HG03342 (cell line): ENCODE data around the gene AGBL3.
"Not testable (repeated sequence)": the region's sequence is repeated elsewhere in the genome, so short reads cannot be mapped to it uniquely, and the experiment has no call there.

Experiments used
- ATAC-seq: cut with Tn5 transposase; IDR thresholded peaks from one replicate; pipeline ENCODE4 v1.9.1; 2021; ENCODE audit warnings: mild to moderate bottlenecking, moderate library complexity; ENCODE audit not compliant: unreplicated experiment

AGBL3 gene

DNA sequence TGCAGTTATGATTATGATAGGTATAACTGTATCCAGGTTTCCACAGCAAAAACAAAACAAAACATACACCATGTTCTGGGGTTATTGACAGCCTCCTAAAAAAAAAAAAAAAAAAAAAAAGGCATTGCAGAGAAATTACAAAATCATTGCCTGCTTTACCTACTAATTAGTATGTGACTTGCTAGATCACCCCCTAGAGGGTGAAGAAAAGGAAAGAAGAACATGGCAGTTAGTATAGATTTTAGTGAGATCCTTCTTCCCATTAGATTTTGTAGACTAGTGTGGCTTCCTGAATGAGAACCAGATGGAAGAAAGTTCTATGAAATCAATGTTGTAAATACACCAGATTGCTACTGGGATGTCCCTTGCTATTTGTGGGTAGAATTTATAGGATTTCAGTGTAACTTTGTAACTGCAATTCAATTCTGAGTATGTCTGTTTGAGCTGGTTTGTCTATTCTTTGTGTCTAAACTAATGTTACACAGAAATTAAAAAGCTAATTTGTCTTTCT is 24.0 kb upstream of the AGBL3 start:
- ATAC-seq, result no peak

DNA sequence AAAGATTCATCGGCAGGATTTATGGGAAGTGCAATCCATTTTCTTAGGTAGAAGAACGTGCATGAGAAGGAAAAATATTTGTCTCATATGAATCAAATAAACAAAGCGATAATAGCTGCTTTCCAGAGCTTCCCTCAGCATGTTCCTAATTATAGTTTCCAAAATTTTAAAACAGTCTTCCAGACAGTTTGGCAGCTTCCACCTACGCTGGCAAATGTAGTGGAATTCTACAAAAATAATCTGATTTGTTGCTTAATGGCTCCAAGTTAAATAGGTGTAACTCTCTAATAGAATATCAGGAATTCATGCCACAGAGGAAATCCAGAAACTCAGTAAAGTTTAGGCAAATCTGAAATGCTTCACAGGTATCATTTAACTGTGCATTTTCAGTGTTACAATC is 23.3 kb upstream of the AGBL3 start:
- no peak for ATAC-seq

DNA sequence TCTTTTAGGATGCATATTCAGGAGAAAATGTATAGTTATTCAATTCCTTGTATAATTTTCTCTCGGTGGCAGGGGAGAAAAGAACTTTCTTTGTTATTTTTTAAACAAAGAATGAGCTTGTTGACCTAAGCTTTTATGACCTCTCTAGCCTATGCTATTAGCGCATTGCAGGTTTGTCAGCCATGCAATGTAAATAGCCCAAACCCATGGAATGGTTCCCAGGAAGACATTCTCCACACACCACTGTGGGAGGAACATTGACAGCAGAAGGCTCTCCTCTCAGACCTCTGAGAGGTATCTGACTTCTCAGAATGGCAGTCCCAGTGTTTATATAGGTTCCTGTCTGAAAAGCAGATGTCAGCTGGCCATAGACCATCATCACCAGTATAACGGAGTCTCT is 19.6 kb upstream of the AGBL3 start:
- ATAC-seq, result no peak

DNA sequence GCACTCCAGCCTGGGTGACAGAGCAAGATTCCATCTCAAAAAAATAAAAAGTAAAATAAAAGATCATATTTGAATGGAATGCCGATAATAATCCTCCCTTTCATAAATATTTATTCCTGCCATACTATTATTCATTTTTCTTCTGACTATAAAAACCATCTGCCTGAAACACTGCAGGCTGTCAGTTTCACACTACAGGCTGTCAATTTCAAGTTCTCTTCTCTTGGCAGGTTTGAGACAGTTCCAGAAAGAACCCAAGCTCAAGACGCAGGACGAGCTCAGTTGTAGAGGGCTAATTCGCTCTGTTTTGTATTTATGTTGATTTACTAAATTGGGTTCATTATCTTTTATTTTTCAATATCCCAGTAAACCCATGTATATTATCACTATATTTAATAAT is 18.2 kb upstream of the AGBL3 start:
- ATAC-seq, result no peak

DNA sequence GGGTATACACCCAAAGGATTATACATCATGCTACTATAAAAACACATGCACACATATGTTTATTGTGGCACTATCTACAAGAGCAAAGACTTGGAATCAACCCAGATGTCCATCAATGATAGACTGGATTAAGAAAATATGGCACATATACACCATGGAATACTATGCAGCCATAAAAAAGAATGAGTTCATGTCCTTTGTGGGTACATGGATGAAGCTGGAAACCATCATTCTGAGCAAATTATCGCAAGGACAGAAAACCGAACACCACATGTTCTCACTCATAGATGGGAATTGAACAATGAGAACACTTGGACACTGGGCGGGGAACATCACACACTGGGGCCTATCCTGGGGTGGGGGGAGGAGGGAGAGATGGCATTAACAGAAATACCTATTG is 4.7 kb upstream of the AGBL3 start:
- not testable (repeated sequence) for ATAC-seq

DNA sequence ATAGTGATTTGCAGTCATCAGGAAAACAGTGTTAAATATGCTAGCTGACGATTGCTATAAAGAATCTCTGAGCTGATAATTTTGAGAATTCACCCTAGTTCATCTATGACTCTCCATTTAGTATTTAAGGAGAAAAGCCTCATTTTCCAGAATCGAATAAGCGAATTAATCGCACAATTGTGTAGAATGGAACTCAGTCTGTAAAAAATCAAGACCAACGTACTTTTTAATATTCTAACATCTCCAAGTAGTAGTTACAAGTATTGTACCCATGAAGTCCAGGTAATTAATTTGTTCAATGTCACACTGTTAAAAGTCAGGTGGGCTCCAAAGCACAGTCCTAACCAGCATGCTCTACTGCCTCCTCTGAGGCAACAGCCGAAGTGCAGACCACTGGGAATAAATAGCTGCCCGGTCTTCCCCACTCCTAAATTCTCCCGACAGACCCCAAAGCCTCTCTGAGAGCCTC is 380 bp upstream of the AGBL3 start:
- peak; percentile 43 for ATAC-seq

DNA sequence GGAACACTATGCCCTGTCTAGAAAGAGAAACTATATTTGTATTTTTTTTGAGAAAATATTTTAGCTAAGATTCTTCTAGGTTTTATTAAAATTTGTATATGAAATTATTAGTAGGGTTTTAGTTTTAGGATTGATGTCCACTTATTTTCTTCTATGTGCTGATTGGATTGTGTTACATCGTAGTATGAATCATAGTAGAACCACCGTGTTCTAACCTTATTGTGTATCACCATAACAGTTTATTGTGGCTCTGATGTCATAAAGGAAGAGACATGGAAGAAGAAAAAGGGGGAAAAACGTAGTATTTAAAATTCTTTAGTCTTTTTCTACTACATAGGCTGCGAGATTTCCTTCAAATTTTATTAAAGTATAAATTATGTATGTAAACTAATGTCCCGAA is 1.9 kb downstream of the AGBL3 start:
- ATAC-seq, result no peak

DNA sequence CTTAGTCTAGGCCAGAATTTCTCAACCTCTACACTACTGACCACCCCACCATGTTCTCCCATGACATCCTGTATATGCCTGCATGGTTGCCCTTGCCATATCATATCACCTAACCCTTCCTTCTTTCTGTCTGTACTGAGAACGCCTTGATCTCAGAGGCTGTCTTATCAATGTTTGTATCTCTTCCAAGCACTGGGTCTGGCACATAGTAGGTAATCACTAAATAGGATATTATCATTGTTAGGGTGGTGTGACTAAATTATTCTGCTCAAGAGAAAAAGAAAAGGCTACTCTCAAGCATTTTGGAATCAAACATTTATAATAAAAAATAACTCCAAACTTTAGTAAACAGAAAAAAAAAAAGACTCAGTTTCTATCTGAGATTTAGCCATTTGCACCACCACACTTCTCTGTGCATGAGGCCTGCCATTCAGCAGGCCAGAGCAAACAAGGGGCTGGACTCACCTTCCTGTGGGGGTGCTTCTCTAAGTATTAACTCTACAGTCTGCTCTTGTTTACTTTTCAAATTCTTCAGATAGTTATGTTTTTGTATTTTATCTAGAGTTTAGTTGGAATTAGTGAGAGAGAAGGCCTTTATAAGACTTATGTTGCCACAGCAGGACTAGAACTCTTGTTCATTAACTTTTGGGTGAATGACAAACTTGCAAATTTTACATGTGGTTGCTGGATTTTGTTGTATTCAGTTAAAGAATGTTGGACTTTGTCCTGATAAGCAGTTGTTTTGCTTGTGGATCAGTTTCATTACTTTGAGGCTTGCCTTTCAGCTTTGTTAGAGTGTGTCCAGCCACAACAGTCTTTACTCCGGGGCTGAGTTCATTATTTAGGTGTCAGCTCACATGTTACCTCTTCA is 5.4 kb downstream of the AGBL3 start:
- no peak for ATAC-seq

DNA sequence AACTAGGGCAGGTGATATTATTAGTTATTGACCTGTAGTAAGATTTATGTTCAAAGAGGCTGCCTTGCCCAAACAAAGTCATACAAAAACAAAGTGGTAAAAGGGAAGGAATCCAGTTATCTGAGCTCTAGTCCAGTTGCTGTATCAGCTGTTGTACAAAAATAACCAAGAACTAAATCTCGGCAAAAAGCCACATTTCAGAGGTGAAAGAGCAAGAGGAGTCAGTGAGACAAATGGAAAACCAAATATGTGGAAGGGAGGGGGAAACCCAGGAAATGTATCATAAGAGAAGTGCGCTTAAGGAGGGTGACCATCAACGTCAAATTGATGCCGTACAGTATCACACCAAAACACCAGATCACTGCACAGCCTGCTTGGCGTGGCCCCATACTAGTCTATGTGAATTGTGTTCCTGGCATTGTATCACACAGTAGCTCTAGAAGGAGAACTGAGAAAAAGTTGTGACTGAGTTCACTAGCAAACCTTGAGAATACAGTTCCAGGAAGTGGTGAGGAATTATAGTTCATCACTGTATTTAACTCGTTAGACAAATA is 6.4 kb downstream of the AGBL3 start:
- peak; percentile 63 for ATAC-seq

DNA sequence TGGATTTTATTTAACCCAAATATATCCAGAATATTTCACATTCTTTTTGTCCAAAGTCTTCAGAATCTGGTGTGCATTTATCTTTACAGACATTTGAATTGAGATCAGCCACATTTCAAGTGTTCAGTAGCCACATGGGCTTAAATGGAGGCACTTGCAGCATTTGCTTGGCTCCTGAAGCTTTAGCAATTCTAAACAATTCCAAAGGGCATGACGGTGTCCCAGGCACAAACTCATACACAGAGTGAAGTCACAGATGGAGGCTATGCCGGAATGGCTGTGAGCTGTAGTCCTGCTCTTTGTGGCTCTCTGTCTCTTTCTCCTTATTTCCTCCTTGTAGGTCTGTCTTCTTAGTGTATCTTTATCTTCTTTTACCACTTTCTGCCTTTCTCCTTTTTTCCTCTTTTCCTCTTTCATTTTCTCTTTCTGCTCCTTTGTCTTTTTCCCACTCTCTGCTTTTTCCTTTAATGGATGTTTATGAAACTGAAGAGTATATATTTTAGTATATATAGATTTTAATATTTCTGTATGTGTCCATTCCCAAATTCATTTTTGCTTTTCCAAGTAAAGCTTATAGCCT is 7.7 kb downstream of the AGBL3 start:
- ATAC-seq, result no peak

DNA sequence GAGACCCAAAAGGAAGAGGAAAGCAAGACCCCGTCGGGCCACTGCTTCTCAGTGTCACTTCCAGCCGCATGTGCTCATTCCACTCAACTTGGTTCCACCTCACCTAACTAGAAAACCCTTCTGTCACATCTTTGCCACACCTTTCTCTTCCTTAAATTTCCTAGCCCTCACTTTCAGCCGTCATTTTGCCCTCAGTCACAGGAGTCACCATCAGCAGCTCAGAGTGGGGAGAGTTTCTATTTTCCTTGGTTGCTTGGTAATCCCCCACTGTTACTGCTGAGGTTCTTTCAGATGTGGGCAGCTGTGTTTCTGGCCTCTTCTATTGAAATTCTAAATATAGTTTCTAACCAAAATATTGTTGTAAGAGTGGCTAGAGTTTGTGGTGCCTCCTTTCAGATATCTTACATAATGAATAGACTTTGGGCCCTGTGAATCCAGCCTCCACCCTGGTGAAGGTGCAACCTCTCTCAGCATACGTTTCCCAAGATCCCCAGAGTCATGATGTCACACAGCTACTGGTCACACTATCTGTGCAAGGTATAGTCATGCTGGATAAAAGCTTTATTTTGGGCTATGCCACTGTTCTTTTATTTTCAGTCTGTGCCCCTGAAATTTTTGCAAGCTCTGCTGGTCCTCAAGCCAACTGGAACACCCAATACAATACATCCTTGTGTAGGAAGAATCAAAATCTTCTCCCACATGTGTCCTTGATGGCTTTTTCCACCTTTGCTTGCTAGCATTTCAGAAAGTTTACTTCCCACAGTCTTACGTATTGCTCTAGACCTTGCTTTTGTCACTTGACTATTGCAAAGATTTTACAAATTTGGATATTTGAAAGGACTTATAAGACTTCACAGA is 9.2 kb downstream of the AGBL3 start:
- ATAC-seq, result peak; percentile 61

DNA sequence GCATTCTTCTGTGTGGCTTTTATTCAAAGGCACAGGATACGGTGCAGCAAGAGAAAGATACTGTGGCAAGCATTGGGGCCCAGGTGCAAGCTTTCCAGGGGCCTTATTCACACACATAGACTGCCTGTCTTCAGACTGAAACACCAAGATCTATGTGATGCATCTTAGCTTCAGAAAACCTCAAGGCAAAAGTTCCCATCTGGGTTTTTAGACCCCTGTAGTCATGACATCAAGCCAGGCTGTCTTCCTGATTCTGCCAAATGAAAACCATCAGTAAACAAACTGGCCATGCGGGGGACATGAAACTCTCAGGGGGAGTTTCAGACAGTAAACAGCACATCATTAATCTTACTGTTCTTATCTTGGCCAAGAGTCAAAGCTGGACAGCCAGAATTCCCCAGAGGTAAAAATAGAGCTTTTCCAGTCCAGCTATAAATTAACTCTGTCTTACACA is 9.8 kb downstream of the AGBL3 start:
- peak; percentile 37 for ATAC-seq

DNA sequence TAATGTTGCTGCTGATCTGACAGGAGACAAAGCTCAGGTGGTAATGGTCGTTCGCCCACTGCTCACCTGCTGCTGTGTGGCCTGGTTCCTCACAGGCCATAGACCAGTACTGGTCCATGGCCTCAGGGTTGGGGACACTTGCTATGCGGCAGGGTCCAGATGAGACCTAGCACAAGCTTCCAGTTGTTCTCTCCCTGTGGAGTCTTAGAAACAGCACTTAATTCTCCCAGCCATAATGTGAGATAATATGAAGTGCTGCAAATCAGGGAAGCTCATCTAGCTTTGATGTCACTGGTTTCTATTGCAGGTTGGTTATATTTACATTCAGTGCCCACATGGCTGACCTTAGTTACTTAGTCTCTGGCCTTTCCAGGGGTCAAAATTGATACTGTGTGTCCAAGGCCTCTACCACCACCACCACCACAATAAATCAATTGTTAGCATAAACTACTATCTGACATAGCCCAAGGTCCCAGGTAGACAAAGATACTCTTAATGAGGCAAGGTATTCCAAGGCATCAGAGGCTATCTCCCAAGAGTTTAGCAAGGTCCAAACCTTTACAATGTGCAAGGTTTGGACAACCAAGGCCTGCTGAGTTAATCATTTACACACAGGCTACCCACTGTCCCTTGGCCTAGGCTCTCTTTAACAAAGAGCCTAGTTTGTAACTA is 11.0 kb downstream of the AGBL3 start:
- no peak for ATAC-seq

DNA sequence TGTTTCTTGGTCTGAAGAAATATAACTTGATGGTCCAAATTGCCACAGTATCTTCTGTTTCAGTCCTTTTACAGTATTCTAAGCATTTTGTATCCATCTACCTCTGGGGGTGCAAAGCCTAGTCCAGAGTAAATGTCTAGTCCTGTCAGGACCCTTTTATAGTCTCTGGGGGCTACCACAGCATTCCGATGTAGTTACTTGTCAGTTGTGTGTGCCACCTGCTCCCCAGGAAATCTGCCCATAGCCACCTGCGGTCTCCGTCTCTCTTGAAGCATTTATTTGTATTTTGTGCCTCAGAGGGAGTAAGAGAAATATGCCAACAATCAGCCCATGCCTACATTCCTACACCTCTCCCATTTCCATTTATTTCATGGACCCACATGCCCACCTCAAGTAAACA is 12.8 kb downstream of the AGBL3 start:
- no peak for ATAC-seq

DNA sequence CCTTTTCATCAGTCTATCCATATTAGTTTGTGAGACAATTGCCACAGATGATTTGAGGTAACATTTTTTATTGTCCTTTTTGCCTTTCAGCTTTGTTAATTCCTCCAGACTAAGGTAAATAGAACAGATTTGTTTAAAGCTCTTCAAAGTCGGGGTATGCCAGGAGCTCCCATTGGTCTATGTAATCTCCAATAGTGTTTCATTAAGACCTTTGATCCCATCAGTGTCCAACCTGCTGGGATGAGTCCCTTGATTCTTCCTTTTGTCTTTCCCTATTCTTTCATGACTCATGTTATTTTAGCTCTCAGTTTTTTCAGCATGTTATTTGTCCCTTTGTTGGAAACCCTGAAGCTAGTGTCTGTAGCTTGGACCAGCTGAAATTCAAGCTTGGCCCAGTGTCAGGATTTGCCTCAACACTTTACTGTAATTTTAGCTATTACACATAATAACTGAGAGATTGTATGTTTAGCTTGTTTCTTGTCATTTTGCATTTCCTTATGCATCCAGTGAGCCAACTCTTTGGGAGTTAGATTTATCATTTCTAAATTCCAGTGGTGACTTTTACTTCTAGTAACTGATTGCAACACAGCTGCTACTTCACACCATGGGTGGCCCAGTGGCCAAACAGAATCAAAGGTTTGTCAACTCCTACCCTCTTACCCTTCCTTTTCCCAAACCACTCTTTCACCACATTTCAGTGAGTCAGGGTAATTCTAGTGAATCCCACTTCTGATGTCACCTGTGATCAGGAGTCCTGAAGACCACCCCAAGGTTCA is 15.3 kb downstream of the AGBL3 start:
- ATAC-seq, result no peak

DNA sequence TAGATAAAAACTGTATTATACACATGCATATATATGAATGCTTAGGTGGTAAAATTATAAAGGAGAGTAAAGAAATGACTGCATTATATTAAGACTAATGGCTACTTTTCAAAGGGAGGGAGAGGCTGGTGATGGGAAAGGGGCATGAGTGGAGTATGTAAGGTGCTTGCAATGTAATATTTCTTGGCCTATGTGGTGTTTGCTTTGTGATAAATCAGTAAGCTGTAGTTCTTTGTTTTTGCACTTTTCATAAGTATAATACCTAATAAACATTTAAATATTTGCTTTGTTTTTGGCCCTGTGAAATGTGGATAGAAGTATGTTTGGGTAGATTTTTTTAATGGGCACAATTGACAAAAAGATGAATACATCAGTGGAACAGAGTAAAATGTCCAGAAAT is 25.9 kb downstream of the AGBL3 start:
- no peak for ATAC-seq

DNA sequence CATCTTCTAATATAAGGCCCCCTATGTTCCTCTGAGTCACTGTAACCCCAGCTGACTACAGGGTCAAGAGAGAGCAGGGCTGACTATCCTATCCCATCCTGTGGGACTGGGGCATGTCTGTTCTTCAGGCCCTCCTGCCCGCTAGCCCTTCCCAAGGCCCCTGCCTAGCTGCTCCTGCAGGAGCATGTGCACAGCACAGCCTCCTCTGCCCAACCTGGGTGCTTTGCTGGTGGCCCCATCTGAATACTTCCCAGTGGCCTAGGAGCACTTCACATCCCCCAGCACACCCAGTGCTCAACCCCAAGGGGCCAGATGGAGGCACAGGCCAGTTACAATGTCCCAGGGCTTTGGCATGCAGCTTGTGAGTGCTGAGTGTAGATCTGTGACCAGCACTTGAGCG is 37.3 kb downstream of the AGBL3 start:
- no peak for ATAC-seq

DNA sequence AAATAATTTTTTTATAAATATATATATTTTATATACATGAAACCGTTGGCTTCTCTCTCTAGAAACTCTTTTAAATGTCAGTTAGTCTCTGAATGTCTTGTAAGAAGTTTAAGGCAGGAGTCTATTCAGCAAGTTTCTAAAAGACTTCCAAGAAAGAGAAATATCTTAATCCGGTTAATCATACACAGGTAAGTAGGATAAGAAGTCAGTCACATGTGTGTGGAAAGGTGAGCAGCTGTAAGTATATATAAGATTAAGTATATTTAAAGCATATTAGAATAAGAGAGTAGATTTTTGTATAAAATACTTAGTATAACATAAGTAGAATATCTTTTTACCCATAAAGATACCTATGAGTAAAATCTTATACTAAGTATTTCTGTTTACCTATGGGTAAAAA is 48.9 kb downstream of the AGBL3 start:
- ATAC-seq, result no peak

DNA sequence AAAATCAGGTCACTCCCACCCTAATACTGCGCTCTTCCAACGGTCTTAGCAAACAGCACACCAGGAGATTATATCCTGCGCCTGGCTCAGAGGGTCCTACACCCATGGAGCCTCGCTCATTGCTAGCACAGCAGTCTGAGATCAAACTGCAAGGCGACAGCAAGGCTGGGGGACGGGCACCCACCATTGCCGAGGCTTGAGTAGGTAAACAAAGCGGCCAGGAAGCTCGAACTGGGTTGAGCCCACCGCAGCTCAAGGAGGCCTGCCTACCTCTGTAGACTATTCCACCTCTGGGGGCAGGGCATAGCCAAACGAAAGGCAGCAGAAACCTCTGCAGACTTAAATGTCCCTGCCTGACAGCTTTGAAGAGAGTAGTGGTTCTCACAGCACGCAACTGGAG is 80.7 kb downstream of the AGBL3 start:
- not testable (repeated sequence) for ATAC-seq

DNA sequence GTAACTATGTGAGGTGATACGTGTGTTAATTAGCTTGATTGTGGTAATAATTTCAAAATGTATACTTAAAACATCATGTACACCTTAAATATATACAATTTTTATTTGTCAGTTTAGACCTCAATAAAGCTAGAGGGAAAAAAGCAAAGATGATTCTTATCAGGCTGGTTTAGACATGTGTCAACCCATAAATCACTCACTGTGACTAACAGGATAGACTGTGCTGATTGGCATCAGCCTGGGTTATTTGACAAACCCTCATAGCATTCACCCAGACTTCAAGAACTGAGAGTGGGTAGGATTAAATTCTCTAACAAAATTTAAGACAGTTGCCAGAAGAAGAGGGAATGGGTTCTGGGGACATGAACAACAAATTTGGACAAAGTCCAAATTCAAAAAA is 87.8 kb downstream of the AGBL3 start:
- ATAC-seq, result no peak
